HG03135 (cell line): Measurements from ENCODE around the gene MKKS.
A peak's percentile ranks its signal among the peaks of the same experiment; 100 is the strongest.

ENCODE experiments used
- ATAC-seq: cut with Tn5 transposase; IDR thresholded peaks from one replicate; pipeline ENCODE4 v1.9.1; 2021; ENCODE audit warnings: mild to moderate bottlenecking, moderate library complexity; ENCODE audit not compliant: unreplicated experiment

Gene MKKS

DNA sequence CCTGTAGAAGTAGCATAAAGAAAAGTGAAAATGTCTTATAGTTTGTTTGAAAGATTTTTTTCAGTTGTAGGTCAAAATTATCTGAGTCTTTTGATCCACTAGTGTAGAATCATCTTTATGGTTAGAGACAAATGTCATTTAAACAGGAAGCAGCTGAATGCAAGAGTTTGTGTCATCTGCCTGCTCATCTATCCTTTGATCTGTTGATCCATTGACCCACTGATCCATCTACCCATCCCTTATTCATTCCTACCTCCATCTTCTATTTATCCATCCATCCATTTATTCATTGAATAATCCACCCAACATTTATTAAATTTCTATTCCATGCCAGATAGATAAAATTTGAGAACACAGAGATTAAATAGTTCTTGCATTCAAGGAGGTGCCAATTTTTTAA, 62.6 kb downstream of the MKKS start:
- no peak for ATAC-seq

DNA sequence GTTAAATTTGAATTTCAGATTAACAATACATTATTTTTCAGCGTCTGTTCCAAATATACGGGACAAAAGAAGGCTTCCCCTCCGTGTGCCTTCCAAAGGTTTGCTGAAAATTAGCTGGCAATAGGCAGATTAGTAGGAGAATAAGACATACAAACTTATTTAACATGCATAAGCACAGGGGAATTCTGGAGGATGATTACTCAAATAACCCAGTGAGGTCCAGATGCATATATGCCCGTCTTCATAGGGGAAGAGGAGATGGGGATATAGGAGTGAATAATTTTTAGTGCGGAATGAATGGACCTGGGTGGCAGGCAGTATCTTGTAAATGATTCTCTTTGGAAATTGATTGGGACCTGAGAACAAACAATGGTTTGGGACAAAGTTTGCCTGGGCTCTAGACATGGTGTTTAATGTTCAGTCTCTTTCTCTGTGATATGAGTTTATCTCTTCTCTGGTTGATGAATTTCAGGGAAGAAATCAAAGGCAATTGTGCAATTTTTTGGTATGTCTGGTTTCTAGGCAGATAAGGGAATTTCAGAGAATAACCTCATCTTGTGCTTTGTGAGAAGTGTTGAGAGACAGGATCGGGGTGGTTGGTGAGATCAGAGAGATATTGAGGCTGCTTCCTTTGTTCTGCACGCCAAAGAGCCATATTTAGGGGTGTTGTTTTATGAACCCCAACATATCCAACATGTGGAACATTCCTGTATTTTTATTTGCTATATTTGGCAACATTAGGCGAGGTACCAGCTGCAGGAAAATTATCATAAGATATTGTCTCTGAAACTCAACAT, 63.7 kb downstream of the MKKS start:
- ATAC-seq: no peak

DNA sequence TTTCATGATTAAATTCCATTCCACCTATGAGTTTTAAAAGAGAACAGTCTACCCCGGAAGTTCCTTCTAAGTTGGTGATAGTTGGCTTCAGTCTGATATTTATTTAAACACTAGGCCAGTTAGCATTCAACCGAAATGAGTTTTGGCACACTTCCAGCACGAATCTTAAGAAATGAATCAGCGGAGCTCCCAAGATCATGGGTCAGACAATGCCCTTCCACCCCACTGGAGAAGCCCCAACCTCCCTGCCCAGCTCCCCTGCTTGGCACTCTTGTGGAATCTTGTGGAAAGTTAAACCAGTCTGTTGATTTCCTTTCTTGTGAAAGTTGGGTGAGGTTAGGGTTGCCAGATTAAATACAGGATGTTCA, 64.3 kb downstream of the MKKS start:
- no peak for ATAC-seq

DNA sequence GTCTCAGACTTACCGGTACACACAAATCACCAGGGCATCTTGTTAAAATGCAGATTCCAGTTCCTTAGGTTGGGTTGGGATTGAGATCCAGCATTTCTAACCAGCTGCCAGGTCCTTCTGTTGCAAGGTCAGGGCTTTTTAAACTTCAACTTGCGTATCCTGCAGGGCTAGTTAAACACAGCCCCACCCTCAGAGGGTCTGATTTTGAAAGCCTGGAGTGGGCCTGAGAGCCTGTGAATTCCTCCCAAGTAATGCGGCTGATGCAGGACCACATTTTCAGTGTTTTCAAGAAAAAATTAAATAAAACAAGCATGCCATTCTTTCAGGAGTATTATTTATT, 65.3 kb downstream of the MKKS start:
- ATAC-seq: no peak

DNA sequence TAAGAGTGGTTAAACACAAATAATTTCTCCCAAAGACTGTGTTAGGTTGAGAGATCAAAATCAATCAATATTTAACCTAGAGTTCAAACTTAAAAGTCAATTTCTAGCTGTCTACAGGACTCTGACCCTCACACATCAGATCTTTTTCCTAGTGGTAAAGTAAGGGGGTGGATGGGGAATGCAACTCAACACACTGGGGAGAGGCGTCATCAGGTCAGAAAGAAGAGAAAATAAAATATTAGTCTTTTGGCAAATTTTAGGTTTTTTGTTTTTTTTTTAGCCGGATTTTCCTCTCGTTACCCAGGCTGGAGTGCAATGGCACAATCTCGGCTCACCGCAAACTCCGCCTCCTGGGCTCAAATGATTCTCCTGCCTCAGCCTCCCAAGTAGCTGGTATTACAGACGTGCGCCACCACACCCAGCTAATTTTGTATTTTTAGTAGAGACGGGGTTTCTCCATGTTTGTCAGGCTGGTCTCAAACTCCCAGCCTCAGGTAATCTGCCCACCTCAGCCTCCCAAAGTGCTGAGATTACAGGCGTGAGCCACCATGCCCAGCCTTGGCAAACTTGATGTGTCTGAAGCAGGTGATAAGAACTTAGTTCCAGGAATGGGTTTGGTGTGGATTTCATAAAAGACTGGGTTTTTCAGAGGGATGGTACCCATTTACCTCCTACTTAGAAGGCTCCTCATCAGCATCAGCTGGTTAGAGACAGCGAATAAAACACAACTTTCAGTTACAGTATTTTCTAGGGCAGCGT, 65.9 kb downstream of the MKKS start:
- ATAC-seq: no peak

DNA sequence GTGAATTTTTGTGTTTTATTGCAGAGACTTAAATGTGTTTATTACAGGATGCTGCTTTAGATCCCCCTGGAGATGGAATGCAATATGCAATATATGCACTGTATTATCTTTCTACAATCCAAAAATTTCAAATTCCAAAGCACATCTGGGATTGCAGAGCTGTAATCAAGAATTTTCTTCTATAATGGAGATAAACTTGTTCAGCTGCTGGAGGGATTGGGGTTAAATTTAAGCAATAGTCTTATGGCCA, 66.4 kb downstream of the MKKS start:
- ATAC-seq: no peak

DNA sequence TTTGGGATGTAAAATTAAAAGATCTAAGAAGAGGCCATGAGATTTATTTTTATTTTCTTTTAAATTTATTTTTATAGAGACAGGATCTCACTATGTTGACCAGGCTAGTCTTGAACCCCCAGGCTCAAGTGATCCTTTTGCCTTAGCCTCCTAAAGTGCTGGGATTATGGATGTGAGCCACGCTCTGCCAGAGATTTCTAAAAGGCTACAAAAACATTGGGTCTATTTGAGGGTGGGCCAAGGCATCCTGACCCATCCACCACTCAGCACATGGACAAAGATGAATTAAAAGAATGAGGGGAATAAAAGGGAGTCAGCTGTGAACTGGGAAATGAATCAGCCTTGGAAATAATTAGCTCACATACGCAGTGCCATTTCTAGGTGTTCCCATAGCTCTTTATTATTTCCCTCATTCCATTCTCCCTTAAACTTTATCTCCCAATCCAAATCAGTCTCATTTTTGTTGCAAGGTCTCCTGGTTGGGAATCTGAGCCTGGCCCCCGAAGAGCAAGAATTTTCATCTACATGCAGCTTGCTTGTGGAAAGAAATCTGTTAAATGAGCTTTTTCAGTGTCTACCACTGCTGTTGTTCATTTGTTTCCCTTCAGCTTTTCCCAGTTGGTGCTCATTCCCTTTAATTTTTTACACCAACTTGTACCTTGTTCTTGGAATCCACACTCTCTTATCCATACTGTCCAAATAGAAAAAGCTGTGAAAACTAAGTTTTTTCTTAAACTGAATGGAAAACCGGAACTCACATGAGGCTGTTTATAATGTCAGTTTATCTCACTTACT, 66.9 kb downstream of the MKKS start:
- no peak for ATAC-seq

DNA sequence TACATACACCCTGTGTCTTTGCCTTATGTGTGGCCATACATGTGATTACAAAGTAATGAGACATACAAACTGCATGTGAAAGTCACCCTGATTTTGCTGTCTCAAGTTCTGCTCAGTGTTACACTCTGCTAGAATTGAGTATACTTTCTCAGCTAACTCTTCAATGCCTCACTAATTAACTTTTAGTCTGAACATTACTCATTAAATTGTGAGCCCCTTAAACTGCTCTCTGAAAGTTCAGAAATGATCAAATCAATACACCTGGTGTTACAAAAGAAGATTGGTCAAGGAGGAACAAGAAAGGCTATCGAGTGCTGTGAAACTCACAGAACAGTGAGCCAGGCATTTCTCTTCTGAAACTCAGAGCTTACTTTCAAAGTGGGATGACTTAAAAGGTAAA, 71.3 kb downstream of the MKKS start:
- ATAC-seq: peak; percentile 71

DNA sequence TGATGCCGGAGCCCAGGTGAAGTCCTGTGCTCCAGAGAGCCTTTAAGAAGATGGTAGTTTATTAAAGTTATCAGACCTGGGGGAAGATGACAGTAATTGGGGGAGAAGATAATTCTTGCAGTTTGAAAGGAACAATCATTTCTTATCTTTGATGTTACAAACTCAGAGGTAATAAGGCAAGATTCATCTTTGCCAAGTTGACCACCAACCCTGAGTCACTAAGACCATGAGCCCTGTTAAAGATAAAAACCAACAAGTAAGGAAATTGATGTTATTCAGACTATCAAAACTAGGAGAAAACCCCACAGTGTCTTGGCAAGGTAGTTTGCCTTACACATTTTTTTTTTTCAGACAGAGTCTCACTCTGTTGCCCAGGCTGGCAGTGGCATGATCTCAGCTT, 73.1 kb downstream of the MKKS start:
- ATAC-seq: no peak

DNA sequence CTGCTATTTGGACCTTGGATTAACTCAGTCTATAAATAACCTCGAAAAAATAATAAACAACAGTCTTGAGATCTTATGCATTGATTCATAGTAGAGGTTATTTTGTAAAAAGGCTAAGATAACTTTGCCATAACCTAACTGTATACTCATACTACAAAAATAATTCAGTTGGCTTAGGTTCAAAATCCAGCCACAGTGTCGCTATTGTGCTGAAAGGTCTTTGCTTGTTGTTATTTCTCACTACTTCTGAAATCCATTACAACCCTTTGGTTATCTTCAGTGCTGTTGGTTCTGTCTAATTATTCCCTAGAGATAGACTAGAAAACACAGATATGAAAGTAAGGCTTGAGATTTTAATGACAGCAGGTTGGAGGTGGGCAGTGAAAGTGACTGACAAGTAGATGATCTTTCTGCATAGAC, 74.4 kb downstream of the MKKS start:
- no peak for ATAC-seq

DNA sequence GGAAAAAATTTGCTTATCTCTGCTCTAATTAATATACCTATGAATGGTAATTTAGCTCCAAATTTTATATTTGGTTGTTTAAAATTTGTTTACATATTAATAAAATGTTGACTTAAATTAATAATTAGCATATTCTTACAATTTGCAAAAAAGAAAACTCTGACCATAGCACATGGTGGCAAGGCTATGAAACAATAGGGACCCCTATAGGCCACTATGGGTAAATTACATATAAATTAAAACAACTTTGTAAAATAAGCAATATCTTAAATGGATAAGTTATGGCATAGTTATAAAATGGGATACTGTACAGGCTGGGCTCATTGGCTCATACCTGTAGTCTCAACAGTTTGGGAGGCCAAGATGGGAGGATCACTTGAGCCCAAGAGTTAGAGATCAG, 76.0 kb downstream of the MKKS start:
- ATAC-seq: no peak

DNA sequence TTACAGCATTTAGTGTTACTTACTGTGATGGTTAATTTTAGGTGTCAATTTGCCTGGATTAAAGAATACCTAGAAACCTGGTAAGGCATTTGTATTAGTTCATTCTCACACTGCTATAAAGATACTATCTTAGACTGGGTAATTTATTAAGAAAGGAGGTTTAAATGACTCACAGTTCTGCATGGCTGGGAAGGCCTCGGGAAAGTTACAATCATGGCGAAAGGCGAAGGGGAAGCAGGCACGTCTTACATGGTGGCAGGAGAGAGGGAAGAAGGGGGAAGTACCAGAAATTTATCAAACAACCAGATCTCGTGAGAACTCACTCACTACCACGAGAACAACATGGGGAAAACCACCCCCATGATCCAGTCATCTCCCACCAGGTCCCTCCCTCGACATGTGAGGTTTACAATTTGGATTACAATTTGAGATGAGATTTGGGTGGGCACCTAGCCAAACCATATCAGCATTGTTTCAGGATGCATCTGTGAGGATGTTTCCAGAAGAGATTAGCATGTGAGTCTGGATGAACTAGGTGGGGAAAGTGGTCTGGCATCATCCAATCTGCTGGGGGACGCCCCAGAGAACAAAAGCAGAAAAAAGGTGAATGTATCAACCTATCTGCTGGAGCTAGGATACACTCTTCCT, 76.8 kb downstream of the MKKS start:
- no peak for ATAC-seq

DNA sequence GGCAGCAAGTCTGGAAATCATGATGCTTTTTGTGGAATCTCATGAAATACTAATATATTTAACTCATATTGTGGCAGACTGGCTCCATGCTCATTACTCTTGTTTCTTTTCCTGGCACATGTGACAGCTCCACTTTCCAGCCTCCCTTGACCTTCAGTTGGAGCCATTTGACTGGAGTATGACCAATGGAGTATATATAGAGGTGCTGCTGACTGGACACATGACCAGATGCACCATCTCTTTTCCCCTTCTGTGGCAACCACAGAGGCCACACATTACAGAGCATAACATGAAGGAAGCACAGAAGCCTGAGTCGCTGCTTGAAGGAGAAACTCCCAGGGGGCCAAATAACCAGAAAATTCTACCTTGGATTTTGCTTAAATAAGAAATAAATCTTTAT, 77.4 kb downstream of the MKKS start:
- ATAC-seq: no peak

DNA sequence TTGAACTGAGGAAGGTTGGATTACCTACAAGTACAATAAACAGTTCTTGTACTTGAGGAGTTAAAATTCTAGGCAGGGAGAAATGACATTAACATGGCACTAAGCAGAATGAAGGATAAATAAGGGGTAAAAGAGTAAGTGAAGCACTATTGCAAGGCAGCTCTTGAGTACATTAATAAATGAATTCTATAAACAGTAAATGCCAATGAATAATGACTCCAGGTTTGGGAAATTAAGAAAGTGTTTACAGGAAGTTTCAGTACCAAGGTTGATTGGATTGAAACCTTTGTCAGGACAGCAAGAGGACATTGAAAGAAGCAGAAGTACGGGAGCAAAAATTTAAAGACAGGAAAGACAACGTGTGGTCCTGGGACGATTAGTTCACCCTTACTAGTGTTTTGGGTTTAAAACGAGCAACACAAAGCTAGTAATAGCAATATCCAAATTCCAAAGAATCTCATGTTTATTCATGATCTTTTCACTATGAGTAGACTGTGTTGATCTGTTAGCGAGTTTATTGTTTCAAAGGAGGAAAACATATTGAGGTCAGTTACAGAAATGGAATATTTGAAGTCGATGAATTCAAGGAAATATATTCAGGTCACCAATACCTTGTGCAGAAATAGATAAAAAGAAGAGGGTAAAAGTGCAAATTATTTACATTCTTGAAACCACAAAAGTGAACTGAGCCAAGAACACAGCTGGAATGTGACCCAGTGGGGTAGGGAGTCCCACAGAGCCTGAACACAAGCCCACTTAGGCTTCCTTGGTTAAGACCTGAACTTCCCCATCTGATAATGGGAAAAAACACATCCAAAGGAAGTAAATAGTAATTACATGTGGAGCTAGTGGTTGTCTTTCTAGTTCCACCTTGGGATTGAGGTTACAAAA, 80.8 kb downstream of the MKKS start:
- ATAC-seq: no peak
